CD4-positive, alpha-beta T cell treated with Interleukin-1 beta for 1 hour (primary cell): ENCODE results near the gene ANXA10.
A peak's percentile ranks its signal among the peaks of the same experiment; 100 is the strongest.
"Not testable (repeated sequence)": the region's sequence is repeated elsewhere in the genome, so short reads cannot be mapped to it uniquely, and the experiment has no call there.

Experiments used
- DNase-seq, 2 donors: peaks; one replicate each; pipeline ENCODE4 v3.0.0-alpha.2; 2020 to 2022

ANXA10 gene

GRCh38 chr4:168164045-168164444, 71.7 kb downstream of the ANXA10 start:
- no peak for DNase-seq

- DNase-seq, result no peak
Measured at GRCh38 chr4:168164915-168165548, 72.7 kb downstream of the ANXA10 start.

DNA sequence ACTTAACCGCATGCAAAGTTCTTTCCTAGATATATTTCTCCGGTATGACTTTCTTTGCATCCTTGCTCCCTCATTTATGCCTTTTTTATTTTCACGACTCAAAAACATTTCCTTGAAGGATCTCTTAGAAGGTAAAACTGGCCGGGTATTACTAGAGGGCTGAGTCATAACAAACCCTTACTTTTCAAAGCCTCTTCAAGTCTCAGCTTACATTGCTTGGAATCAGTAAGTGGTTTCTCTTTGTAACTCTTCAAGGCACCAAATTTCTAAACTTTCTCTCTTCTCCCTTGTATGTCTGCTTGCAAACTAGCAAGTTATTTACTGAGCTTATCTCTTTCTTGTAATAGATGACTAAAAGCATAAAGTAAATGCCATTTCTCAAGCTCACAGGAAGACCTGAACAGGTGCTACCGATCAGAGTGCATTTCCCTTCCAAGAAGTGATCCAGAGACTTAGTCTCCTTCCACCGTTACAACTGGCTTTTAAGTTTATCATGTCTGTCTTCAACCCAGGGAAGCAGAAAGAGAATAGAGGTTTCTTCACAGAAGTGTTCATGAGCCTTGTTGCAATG, 75.5 kb downstream of the ANXA10 start:
- no peak for DNase-seq

GRCh38 chr4:168174308-168174707, 82.0 kb downstream of the ANXA10 start:
- DNase-seq, result no peak

- no peak for DNase-seq
Measured at GRCh38 chr4:168177546-168178149, 85.3 kb downstream of the ANXA10 start.

DNA sequence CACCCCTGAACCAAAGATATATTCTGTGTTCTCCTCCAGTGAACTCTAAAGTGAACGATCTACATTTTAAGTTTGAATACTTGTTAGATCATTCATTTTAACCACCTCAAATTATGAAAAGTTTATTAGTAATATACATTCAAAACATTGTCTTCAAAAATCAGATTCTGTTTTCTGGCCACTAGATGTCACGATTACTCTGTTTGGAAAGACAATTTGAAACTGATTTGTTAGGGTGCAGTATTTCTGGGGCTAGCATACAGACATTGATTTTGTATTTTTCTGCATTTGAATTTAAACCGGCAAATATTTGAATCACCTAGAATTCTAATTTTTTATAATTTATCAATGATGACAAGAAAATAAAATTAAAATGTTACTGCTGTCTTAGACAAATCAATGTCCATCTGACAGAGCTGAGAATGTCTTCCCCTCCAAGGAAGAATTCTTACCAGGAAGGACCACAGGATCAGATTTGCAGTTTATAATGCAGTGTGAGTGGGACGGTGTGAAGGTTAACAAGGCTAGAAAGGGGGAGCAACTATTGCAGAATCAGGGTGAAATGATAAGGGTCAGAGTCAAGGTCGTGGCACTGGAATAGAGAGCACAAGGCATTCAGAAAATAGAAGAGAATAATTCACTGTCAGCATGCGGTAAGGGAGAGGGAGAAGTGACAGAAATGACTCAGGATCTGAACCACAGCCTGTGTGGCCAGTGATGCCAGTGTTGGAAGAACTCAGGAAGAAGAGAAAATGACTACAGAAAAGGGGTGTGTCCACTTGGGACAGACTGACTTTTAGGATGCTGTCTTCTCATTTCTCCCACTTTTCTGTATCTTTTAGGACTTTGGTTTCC, 91.6 kb downstream of the ANXA10 start:
- DNase-seq, result peak in 1 of 2 donors; percentile 18

DNA sequence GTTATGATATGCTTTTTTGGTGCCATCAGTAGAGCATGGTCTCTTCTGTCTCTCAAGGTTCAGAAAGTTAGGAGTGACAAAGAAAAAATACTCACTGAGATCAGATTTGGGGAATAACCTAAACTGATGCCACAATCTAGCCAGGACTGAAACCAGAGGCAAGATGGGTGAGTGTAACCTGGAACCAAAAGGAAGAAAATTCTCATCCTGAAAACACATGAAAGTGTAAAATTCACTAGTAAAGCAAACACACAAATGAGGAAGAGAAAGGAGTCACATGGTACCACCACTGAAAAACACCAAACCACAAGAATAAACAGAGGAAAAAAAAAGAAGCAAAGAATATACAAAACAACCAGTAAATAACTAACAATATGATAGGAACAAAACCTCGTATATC, 96.4 kb downstream of the ANXA10 start:
- no peak for DNase-seq

DNA sequence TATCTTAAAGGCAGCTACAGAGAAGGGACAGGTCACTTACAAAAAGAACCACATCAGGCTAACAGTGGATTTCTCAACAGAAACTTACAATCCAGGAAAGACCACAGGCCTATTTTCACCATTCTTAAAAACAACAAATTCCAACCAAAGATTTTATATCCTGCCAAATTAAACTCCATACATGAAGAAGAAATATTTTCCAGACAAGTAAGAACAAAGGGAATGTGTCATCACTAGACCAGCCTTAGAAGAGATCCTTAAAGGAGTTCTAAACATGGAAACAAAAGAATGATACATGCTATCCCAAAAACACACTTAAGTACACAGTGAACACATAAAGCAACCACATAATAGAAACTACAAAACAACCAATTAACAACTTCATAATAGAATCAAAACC, 105.6 kb downstream of the ANXA10 start:
- no peak for DNase-seq

DNA sequence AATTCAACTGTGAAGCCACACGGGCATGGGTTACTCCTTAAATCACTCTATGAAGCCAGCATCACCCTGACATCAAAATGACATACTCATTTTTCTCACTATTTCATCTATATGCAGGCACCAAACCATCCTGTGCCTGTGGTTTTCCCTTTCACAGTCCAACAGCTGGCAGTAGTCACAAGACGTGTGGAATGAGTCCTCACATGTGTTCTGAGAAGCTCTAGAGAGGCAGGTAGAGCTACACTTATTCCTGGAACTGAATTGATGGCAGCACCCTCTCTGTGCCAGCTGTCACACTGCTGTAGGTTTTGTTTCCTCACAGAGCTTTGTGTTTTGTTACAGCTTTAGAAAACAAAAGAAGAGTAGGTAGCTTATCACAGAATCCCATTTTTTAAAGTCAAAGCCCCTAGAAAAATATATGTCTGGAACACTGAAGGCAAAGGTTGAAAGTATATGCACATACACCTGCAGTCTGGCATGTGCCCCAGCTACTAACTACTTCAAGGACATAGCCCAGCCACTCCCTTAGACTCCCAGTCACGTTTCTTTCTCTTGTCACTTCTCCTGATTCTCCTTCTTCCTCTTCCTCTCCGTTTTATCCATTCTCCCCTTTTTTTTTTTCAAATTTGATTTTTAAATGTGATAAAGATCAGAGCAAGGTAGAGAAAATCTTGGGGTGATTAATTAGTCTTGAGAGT, 107.1 kb downstream of the ANXA10 start:
- DNase-seq, result no peak

DNA sequence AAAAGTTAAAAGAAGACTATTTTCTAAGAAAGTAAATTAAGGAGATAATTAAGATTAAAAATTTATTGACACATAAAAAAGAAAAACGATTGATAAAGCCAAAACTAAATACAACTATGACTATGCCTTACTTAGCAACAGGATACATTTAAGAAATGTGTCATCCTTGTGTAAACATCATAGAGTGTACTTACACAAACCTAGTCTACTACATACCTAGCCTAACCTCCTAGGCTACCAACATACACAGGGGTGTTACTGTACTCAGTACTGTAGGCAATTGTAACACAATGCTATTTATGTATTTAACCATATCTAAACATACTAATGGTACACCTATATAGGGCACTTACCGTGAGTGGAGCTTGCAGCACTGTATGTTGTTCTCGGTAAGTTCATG, 108.3 kb downstream of the ANXA10 start:
- no peak for DNase-seq

- DNase-seq, result no peak
Measured at GRCh38 chr4:168203233-168203911, 111.0 kb downstream of the ANXA10 start.

DNA sequence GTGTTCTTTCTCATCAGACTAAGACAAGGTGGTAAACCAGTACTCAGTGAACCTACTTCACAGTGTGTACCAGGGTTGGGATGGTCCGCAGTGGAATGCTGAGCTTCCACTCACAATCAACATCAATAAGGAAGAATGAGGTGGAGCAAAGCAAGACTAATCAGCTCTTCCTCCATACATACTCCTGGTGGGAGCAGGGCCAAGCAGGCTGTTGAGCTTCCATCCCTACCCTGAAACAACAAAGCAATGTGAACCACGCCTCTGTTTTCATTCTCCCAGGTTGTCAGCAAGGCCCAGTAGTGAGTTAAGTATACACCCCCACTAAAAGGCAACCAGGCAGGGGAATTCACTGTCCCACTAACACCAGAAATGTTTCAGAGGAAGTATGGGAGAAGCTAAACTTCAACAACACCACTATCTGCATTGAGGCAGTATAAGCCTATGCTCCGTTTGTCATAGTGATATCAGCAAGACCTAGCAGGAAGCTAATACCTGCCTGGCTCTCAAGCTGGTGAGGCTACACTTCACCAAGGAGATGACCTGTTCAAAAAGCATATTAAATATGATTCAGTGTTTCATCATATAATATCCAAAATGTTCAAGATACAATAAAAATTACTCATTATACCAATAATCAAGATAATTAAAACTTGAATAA, 116.7 kb downstream of the ANXA10 start:
- DNase-seq, result no peak

DNA sequence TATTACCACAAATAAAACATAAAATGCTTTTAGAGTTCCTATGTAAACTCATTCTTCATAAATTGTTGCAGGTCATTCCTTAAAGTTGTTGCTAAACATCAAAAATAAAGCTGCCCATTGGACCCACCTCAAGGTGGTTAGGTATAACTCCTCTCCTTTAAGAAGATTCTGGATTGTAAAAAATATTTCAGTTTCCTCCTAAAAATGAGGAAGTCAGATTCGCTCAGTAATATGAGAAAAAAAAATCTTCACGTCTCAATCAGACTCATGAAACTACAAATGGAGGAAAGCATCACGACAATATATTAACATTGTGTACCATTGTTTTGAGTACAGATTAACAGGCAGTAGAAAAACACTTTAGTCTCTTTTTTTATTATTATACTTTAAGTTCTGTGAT, 120.3 kb downstream of the ANXA10 start:
- no peak for DNase-seq

GRCh38 chr4:168213511-168213910, 121.2 kb downstream of the ANXA10 start:
- not testable (repeated sequence) for DNase-seq

DNA sequence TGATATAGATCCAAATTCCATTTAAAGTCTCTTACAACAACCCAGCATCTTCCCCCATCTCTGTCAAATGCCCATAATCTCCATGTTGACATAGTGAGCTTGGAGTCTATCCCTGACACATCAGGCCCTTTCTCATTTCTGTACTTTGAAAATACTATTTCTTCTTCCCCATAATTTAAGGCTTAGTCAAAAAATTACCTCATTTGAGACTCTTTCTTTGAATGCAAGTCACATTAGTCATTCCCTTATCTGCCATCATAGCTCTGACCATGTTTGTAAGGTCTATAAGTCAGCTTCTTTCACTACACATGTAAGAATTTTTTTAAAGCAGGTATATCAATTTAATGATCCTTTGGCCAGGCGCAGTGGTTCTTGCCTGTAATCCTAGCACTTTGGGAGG, 126.3 kb downstream of the ANXA10 start:
- no peak for DNase-seq

DNA sequence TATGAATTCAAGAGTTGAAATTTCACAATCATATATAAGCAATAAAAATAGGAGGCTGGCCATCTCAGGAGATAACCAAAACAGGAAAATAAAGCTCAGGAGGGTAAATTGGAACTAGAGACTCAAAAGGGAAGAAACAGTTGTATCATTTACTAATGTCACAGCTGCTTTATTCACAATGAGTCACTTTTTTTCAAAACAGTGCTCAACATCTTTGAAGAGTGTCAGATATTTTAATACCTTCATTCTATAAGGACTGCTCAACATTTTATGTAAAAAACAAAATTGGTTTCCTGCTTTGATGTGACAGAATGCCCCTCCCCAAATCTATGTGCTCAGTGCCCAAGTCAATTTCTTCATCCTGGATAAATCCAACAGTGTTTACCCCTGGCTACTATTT, 128.6 kb downstream of the ANXA10 start:
- DNase-seq, result no peak

GRCh38 chr4:168221301-168221700, 129.0 kb downstream of the ANXA10 start:
- no peak for DNase-seq
